ENCODE results near the gene ZNF304.

ZNF304 gene

DNA sequence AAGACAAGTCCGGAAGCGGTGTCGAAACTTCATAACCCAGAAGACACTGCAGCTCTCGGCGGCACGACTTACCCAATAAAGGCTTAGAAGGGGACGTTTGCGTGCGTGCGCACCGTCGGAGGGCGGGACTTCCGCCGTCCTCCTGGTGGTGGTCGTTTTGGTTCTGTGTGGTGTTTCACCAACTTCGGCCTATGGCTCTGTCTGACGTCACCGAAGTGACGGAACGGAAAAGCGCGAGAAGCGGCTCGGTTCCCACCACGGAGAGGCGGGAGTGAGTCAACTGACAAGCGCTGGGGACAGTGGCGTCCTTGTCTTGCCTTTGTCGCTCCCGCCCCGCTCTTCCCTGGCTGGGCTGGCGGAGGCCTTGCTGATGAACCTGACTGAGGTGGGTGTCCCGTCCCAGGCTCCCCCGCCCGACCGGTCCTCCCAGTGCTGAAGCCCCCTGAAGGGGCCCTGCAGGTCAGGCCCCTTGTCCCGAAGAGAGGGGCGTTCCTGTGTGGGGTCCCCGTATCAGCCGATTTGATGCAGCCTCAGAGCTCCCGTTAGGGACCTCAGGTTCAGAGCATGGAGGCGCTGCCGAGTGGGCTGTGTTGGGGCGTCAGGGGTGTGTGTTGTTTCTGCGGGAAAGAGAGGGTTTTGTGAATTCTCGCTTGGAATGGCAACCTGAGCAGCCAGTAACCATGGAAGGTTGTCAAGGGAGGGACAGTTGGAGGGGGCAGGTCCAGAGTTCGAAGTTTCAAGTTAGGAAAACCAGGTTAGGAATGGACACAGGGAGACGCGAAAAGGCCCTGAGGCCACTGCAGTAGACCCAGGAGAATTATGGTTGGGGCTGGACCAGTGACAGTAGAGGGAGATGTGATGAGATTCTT is 38.9 kb downstream of the ZNF304 start, which contains the start of gene ZNF548:
Gene ZNF548, plus strand, starts transcription at position 125 of the 869 bp plus-strand sequence. Its CDS starts 246 bp downstream, at position 371.
- peak; percentile 100 for DNase-seq (ENCODE audit: extremely low read depth, insufficient read length)
- peaks cover 6% of the 10 kb centered on the region for H3K36me3 ChIP-seq (ENCODE audit: control insufficient read depth, insufficient read depth, low read length)
- H3K4me3 ChIP-seq (replicated peaks; ENCODE audit: low read depth, low read length), result peak within 1 kb of the TSS; percentile 95
- TF ChIP-seq, protein P1, sequence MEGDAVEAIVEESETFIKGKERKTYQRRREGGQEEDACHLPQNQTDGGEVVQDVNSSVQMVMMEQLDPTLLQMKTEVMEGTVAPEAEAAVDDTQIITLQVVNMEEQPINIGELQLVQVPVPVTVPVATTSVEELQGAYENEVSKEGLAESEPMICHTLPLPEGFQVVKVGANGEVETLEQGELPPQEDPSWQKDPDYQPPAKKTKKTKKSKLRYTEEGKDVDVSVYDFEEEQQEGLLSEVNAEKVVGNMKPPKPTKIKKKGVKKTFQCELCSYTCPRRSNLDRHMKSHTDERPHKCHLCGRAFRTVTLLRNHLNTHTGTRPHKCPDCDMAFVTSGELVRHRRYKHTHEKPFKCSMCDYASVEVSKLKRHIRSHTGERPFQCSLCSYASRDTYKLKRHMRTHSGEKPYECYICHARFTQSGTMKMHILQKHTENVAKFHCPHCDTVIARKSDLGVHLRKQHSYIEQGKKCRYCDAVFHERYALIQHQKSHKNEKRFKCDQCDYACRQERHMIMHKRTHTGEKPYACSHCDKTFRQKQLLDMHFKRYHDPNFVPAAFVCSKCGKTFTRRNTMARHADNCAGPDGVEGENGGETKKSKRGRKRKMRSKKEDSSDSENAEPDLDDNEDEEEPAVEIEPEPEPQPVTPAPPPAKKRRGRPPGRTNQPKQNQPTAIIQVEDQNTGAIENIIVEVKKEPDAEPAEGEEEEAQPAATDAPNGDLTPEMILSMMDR (IDR thresholded peaks at IDR 0.05; ENCODE audit: insufficient read depth, low read length, poor library complexity, severe bottlenecking), result peak; percentile 21
- H3K27me3 ChIP-seq (replicated peaks; ENCODE audit: control insufficient read depth, insufficient read depth, low read length), result no peaks in the 10 kb centered on the region

DNA sequence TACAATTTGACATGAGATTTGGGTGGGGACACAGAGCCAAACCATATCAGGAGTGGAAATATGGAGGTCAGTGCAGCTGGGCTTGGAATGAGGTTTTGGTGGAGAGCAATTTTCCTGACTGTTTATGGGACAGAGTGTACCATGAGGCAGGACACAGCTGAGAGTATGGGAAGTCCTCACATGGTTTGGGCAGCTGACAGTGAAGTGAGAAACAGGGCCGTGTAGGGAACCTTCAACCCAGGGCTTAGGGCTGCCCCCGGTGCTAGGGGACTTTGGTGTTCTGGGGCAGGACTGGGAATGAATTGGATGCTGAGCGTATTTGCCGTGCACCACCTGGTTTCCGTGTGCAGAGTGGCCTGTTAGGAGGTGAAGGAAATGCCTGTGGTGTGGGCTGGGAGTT is 44.6 kb downstream of the ZNF304 start:
- no peak for DNase-seq (ENCODE audit: extremely low read depth, insufficient read length)
- TF ChIP-seq, protein P1 (IDR thresholded peaks at IDR 0.05; ENCODE audit: insufficient read depth, low read length, poor library complexity, severe bottlenecking), result no peak
- no peaks in the 10 kb centered on the region for H3K27me3 ChIP-seq (replicated peaks; ENCODE audit: control insufficient read depth, insufficient read depth, low read length)
- H3K4me3 ChIP-seq (replicated peaks; ENCODE audit: low read depth, low read length), result no peak overlapping the region
- H3K36me3 ChIP-seq (ENCODE audit: control insufficient read depth, insufficient read depth, low read length), result peaks cover 34% of the 10 kb centered on the region

DNA sequence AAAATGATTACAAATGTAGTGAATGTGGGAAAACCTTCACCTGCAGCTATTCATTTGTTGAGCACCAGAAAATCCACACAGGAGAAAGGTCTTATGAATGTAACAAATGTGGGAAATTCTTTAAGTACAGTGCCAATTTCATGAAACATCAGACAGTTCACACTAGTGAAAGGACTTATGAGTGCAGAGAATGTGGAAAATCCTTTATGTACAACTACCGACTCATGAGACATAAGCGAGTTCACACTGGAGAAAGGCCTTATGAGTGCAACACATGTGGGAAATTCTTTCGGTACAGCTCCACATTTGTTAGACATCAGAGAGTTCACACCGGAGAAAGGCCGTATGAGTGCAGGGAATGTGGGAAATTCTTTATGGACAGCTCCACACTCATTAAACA is 47.8 kb downstream of the ZNF304 start:
- no peak overlapping the region for H3K4me3 ChIP-seq (replicated peaks; ENCODE audit: low read depth, low read length)
- H3K27me3 ChIP-seq (replicated peaks; ENCODE audit: control insufficient read depth, insufficient read depth, low read length), result no peaks in the 10 kb centered on the region
- TF ChIP-seq, protein P1 (IDR thresholded peaks at IDR 0.05; ENCODE audit: insufficient read depth, low read length, poor library complexity, severe bottlenecking), result no peak
- no peak for DNase-seq (ENCODE audit: extremely low read depth, insufficient read length)
- peaks cover 31% of the 10 kb centered on the region for H3K36me3 ChIP-seq (ENCODE audit: control insufficient read depth, insufficient read depth, low read length)

DNA sequence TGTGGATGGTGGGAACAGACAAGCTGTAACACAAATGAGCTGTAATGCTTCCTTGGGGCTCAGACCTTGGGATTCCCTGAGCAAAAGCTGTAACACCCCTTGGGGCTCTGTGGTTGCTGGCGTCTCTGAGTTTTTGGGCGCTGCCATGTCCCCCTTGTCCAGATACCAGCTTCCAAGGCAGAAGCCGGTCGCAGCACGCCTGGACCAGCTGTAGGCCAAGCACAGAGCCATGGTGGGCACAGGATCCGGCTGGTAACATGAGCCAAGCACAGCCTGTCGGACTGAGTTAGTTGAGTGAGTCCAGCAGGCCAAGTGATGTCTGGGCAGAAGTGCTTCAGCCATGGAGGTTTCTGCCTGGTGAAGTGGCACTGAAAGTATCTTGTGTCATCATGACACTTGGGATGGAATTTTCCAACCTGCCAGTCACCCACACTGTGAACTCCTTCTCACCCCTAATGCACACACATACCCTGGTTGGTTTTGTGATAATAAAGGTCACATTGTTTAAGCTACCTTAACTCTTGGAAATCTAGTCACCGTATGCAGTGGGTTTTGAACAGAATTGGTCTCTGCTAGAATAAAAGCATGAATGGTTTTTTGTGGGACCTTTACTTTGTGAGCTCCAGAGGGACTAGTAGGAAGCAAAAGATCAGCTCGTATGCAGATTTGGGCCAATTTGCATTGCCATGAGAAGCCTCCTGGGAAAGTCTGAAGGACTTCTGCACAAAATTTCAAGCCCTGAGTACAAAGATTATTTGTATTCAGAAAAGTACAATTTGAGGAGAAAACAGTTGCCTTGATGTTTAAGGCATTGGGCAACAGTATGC is 52.9 kb downstream of the ZNF304 start:
- DNase-seq (ENCODE audit: extremely low read depth, insufficient read length), result no peak
- Histone ChIP-seq H3K27me3 (replicated peaks; ENCODE audit: control insufficient read depth, insufficient read depth, low read length) (no peaks in the 10 kb centered on the region), H3K36me3 (ENCODE audit: control insufficient read depth, insufficient read depth, low read length) (peaks cover 3% of the 10 kb centered on the region), H3K4me3 (replicated peaks; ENCODE audit: low read depth, low read length) (no peak overlapping the region)
- TF ChIP-seq, protein P1 (IDR thresholded peaks at IDR 0.05; ENCODE audit: insufficient read depth, low read length, poor library complexity, severe bottlenecking), result no peak

DNA sequence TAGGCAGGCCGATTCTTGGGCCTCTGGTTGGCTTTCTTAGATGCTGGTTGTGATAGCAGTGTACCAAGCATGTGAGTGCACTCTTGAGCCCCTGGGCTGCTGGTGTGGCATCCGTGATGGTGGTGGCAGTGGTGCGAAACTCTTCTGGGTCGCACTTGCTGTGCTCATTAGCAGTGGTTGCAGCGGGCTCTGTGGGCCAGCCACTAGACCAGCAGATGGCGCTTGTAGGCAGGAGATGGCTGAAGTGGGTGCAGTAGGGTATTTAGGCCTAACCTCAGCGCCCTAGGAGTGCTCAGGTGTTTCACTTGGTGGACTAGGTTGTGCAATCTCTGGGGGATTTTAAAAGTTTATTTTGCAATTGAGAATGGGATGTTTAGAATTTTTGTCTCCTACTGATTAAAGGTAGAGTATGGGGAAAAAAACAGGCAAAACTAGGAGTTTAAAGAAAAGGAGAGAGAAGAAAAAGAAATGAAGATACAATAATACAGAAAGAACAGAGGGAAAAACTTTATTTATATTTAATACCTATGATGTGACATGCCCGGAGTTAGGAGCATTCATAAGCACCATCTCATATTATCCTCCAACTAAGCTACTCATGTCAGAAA is 55.5 kb downstream of the ZNF304 start:
- TF ChIP-seq, protein P1 (IDR thresholded peaks at IDR 0.05; ENCODE audit: insufficient read depth, low read length, poor library complexity, severe bottlenecking), result peak; percentile 85

More for the DNA sequence above, 55.5 kb downstream of the ZNF304 start:
- DNase-seq (ENCODE audit: extremely low read depth, insufficient read length), result peak; percentile 56
- H3K4me3 ChIP-seq (replicated peaks; ENCODE audit: low read depth, low read length), result no peak overlapping the region
- H3K27me3 ChIP-seq (replicated peaks; ENCODE audit: control insufficient read depth, insufficient read depth, low read length), result no peaks in the 10 kb centered on the region
- H3K36me3 ChIP-seq (ENCODE audit: control insufficient read depth, insufficient read depth, low read length), result no peaks in the 10 kb centered on the region

Data from GM06990 (cell line).